Tibial artery (tissue), 4 donors: ENCODE results near the gene RAB21.

Experiments
- DNase-seq, 2 donors: peaks; one replicate each; pipeline ENCODE4 v3.0.0-alpha.2; 2019
- H3K27ac ChIP-seq, 2 donors: fragments of 200-600 bp; sonication (generic) in 1 of 2; 1 replicate in 1 of 2; 2 replicates in 1 of 2; pipeline ENCODE4 v1.5.1; 2018 to 2019; ENCODE audit warnings: mild to moderate bottlenecking in 1 of 2
- H3K27me3 ChIP-seq, 2 donors: fragments of 200-600 bp; sonication (generic) in 1 of 2; one replicate each; pipeline versions ENCODE4 v1.5.1 to v1.6.0; 2016 to 2019
- H3K36me3 ChIP-seq, 3 donors: fragments of 200-600 bp; sonication (generic) in 2 of 3; one replicate each; pipeline ENCODE4 v1.5.1; 2016 to 2019; ENCODE audit warnings: mild to moderate bottlenecking in 2 of 3
- H3K4me1 ChIP-seq, 4 donors: fragments of 200-600 bp; sonication (generic) in 2 of 4; 1 replicate in 3 of 4; 2 replicates in 1 of 4; pipeline ENCODE4 v1.5.1; 2016 to 2019
- H3K4me3 ChIP-seq, 2 donors: fragments of 200-600 bp; sonication (generic) in 1 of 2; 1 replicate in 1 of 2; 2 replicates in 1 of 2; pipeline ENCODE4 v1.5.1; 2018 to 2019; ENCODE audit warnings: mild to moderate bottlenecking in 2 of 2
- H3K9me3 ChIP-seq, 3 donors: fragments of 200-600 bp; sonication (generic) in 1 of 3; one replicate each; pipeline ENCODE4 v1.5.1; 2016 to 2019
- intact Hi-C: fragments of 100-400 bp; cut with DNase I; formaldehyde crosslinking; loops from one replicate; pipeline ENCODE4 v1.15.0; 2023; ENCODE audit warnings: low total_unique reads
- TF ChIP-seq, protein P1 (sequence below), 2 experiments: fragments of 200-600 bp in 1 of 2; fragments of 450-650 bp in 1 of 2; IDR thresholded peaks; one replicate each; pipeline ENCODE4 v1.5.1; 2017 to 2019; ENCODE audit warnings: antibody characterized with exemption in 2 of 2, mild to moderate bottlenecking in 1 of 2, moderate library complexity in 1 of 2

The RAB21 gene

DNA sequence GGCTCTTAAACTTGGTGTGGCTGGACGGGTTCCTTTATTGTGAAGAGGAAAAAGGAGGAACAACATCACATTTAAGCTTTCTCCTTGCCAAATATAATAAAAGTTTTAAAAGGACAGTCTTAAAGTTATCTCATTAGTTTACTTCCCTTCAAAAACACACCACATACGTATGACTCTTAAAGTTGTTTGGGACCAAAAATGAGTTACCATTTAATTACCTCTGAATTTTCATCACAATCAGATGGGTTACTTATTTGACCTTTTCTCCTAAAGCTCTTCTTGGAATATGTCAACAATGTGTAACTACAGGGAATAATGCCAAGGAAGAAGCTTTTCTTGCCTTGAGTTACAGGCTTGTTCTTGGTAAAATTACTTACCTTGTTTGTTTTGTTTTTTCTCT, 16.4 kb downstream of the RAB21 start:
- Histone ChIP-seq H3K9me3 (no peaks in the 10 kb centered on the region), H3K36me3 (peaks cover 23 to 43% (median 31%) of the 10 kb centered on the region in 3 donors), H3K27me3 (no peaks in the 10 kb centered on the region), H3K4me1 (peaks cover 0 to 34% (median 12%) of the 10 kb centered on the region in 4 donors), H3K27ac (no peak overlapping the region), H3K4me3 (no peak overlapping the region)
- intact Hi-C loops, result no loop called here
- DNase-seq, result no peak
- TF ChIP-seq, protein P1, sequence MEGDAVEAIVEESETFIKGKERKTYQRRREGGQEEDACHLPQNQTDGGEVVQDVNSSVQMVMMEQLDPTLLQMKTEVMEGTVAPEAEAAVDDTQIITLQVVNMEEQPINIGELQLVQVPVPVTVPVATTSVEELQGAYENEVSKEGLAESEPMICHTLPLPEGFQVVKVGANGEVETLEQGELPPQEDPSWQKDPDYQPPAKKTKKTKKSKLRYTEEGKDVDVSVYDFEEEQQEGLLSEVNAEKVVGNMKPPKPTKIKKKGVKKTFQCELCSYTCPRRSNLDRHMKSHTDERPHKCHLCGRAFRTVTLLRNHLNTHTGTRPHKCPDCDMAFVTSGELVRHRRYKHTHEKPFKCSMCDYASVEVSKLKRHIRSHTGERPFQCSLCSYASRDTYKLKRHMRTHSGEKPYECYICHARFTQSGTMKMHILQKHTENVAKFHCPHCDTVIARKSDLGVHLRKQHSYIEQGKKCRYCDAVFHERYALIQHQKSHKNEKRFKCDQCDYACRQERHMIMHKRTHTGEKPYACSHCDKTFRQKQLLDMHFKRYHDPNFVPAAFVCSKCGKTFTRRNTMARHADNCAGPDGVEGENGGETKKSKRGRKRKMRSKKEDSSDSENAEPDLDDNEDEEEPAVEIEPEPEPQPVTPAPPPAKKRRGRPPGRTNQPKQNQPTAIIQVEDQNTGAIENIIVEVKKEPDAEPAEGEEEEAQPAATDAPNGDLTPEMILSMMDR (IDR thresholded peaks at IDR 0.05), result no peak

DNA sequence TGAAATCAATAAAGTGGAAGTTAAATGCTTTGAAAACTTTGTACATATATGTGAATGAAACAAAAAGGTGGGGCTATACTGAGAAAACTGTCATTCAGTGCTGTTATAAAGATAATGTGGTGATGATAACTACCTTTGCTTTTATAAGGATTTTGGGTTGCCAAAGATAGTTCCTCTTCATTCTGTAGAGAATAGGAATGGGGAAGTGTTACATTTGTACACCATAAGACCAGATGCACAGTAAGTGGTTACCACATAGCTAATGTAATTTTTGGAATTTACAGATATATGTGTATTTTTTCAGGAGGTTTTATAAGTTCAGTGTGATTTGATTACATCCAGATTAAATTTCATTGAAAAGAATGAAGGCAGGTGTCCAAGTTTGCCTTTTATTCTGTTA, 18.1 kb downstream of the RAB21 start:
- Histone ChIP-seq H3K36me3 (peaks cover 23 to 43% (median 37%) of the 10 kb centered on the region in 3 donors), H3K4me3 (no peak overlapping the region), H3K27me3 (no peaks in the 10 kb centered on the region), H3K27ac (no peak overlapping the region), H3K4me1 (peaks cover 0 to 23% (median 10%) of the 10 kb centered on the region in 4 donors), H3K9me3 (no peaks in the 10 kb centered on the region)
- TF ChIP-seq, protein P1 (IDR thresholded peaks at IDR 0.05), result no peak
- no peak for DNase-seq
- intact Hi-C loops, result no loop called here

DNA sequence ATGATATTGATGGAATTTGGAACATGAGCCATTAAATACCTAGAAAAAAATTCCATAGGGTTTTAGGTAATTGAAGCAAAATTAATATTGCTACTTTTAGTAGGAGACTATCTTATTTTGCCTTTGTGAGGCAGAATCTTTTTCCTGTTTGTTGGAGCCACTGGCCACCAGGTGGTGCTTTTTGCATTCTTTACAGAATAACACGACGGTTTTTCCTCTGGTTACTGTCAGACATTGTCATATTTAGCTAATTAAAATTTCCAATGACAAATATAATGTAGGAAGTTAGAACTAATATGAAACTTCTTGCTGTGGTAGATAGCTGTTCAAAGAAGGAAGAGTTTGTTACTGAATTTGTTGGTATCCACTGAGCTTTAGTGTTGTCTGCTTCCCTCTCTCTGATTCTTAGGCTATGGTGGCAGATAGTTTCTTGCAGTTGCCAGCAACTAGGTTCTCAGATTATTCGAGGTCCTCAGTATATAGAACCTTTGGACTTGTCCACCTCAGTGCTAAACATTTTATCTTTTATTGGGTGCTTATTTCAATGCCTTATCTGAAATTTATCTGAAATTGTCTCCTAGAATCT, 25.7 kb downstream of the RAB21 start:
- TF ChIP-seq, protein P1 (IDR thresholded peaks at IDR 0.05), result peak; percentile 55 to 58
- intact Hi-C loops, result no loop called here
- H3K27ac ChIP-seq, result no peak overlapping the region
- H3K9me3 ChIP-seq, result no peaks in the 10 kb centered on the region
- peaks cover 29 to 33% (median 31%) of the 10 kb centered on the region in 3 donors for H3K36me3 ChIP-seq
- H3K4me1 ChIP-seq, result peaks cover 0 to 15% (median 0%) of the 10 kb centered on the region in 4 donors
- no peaks in the 10 kb centered on the region for H3K27me3 ChIP-seq
- H3K4me3 ChIP-seq, result no peak overlapping the region
- no peak for DNase-seq

DNA sequence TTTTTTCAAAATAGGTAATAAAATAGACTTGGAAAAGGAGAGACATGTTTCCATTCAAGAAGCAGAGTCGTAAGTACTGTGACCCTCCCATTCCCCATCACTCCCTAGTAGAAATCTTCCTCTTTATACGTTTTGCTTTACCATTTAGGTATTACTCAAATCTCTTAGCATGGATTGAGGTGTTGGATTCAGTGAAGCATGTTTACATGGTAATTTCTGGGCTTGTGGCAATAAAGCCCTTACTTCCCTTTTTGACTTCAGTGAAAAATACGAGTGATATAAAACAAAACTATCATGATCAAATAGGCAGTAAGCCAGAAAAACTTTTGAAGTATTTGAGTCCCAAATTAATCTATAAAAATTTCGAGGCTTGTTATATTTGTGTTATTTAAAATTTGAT, 27.4 kb downstream of the RAB21 start:
- H3K4me1 ChIP-seq, result peaks cover 0 to 15% (median 0%) of the 10 kb centered on the region in 4 donors
- no peak for DNase-seq
- H3K36me3 ChIP-seq, result peaks cover 43 to 44% (median 44%) of the 10 kb centered on the region in 3 donors
- TF ChIP-seq, protein P1 (IDR thresholded peaks at IDR 0.05), result no peak
- no peak overlapping the region for H3K27ac ChIP-seq
- no peaks in the 10 kb centered on the region for H3K9me3 ChIP-seq
- intact Hi-C loops, result no loop called here
- no peaks in the 10 kb centered on the region for H3K27me3 ChIP-seq
- H3K4me3 ChIP-seq, result no peak overlapping the region

DNA sequence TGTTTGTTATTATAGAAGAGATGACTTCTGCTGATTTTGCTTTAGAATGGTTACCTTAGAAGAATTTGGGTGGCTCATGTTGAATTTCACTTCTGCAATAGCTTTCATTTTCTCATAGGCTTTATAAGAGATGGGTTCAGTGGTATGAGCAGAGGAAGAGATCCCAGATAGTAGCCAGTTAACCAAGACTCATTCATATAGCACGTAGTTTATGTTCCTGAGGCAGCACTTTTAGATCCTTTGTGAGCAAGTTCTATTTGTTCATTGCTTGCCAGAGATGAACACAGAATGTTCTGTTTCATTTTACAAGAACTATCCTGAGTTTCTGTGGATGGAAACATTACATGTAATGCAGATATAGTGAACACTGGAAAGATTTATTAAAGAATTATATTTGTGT, 32.2 kb downstream of the RAB21 start:
- H3K27me3 ChIP-seq, result no peaks in the 10 kb centered on the region
- TF ChIP-seq, protein P1 (IDR thresholded peaks at IDR 0.05), result no peak
- no peak overlapping the region for H3K27ac ChIP-seq
- H3K4me1 ChIP-seq, result no peaks in the 10 kb centered on the region
- intact Hi-C loops, result no loop called here
- peaks cover 39 to 46% (median 39%) of the 10 kb centered on the region in 3 donors for H3K36me3 ChIP-seq
- DNase-seq, result no peak
- H3K4me3 ChIP-seq, result no peak overlapping the region
- H3K9me3 ChIP-seq, result no peaks in the 10 kb centered on the region
